Effector CD8-positive, alpha-beta T cell (primary cell): ENCODE data around the gene CELF4.

ENCODE experiments used
- DNase-seq: peaks from one replicate; lab custom pipeline; 2025; lab: John Stamatoyannopoulos, UW

The CELF4 gene

GRCh38 chr18:37258131-37258530, 307.5 kb downstream of the CELF4 start:
- DNase-seq = no peak

- no peak for DNase-seq
Observed at GRCh38 chr18:37254973-37255372, 310.6 kb downstream of the CELF4 start.

- DNase-seq = no peak
Observed at GRCh38 chr18:37254236-37254754, 311.3 kb downstream of the CELF4 start.

- no peak for DNase-seq
Observed at GRCh38 chr18:37253394-37254235, 312.0 kb downstream of the CELF4 start.

GRCh38 chr18:37252854-37253393, 312.7 kb downstream of the CELF4 start:
- no peak for DNase-seq

GRCh38 chr18:37252342-37252741, 313.3 kb downstream of the CELF4 start:
- DNase-seq = no peak

GRCh38 chr18:37251679-37252078, 313.9 kb downstream of the CELF4 start:
- no peak for DNase-seq

- no peak for DNase-seq
Observed at GRCh38 chr18:37249895-37250618, 315.5 kb downstream of the CELF4 start.

- DNase-seq = no peak
Observed at GRCh38 chr18:37249171-37249886, 316.3 kb downstream of the CELF4 start.

GRCh38 chr18:37248281-37248680, 317.3 kb downstream of the CELF4 start:
- DNase-seq = no peak

- no peak for DNase-seq
Observed at GRCh38 chr18:37247497-37248161, 318.0 kb downstream of the CELF4 start.

GRCh38 chr18:37246779-37247340, 318.7 kb downstream of the CELF4 start:
- no peak for DNase-seq

GRCh38 chr18:37244618-37245017, 321.0 kb downstream of the CELF4 start:
- no peak for DNase-seq

- no peak for DNase-seq
Observed at GRCh38 chr18:37243741-37244140, 321.9 kb downstream of the CELF4 start.

GRCh38 chr18:37242826-37243560, 322.6 kb downstream of the CELF4 start:
- no peak for DNase-seq

GRCh38 chr18:37242091-37242490, 323.5 kb downstream of the CELF4 start:
- no peak for DNase-seq

GRCh38 chr18:37238282-37239108, 327.1 kb downstream of the CELF4 start:
- no peak for DNase-seq

- DNase-seq = no peak
Observed at GRCh38 chr18:37235583-37235982, 330.0 kb downstream of the CELF4 start.

GRCh38 chr18:37231251-37231650, 334.3 kb downstream of the CELF4 start:
- no peak for DNase-seq

- no peak for DNase-seq
Observed at GRCh38 chr18:37230768-37231167, 334.8 kb downstream of the CELF4 start.
